A673 (cell line): ENCODE results near the gene ANO4.

Source experiments
- EZH2 ChIP-seq: fragments of 200-600 bp; sonication (generic); IDR thresholded peaks from 2 replicates; pipeline ENCODE4 v1.6.1; 2017; ENCODE audit warnings: borderline replicate concordance, low read depth, mild to moderate bottlenecking, mixed read lengths, antibody characterized with exemption, low read length; ENCODE audit not compliant: poor library complexity, severe bottlenecking
- TF ChIP-seq, protein P1 (sequence below): fragments of 300-800, 200-600 bp; sonication (generic); conservative IDR thresholded peaks from 2 replicates; pipeline ENCODE4 v1.5.1; 2017; ENCODE audit warnings: low read depth, mild to moderate bottlenecking, antibody characterized with exemption, low read length, moderate library complexity, mixed read lengths

DNA sequence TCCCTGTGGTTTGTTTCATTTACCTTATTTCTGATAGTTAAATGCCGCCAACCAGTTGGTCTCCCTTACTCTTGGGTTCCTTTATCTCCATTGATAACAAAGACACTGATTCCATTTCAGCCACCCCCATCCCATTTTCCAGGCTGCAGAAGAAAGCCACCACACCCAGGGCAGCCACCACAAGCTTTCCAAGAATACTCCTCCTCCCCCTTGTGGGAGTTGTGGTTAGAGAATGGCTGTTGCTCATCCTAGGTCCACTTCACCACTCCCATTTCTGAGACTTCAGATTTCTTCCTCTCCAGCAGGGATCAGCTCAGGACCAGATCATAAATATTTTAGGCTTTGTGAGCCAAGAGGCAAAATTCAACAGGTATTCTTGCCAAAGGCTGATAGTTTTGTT lies 73.9 kb downstream of the ANO4 start:
- TF ChIP-seq, protein P1, sequence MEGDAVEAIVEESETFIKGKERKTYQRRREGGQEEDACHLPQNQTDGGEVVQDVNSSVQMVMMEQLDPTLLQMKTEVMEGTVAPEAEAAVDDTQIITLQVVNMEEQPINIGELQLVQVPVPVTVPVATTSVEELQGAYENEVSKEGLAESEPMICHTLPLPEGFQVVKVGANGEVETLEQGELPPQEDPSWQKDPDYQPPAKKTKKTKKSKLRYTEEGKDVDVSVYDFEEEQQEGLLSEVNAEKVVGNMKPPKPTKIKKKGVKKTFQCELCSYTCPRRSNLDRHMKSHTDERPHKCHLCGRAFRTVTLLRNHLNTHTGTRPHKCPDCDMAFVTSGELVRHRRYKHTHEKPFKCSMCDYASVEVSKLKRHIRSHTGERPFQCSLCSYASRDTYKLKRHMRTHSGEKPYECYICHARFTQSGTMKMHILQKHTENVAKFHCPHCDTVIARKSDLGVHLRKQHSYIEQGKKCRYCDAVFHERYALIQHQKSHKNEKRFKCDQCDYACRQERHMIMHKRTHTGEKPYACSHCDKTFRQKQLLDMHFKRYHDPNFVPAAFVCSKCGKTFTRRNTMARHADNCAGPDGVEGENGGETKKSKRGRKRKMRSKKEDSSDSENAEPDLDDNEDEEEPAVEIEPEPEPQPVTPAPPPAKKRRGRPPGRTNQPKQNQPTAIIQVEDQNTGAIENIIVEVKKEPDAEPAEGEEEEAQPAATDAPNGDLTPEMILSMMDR: no peak
- no peak for TF ChIP-seq EZH2
